HUES64 (cell line): ENCODE results near the gene PRKAG3.
"Not testable (repeated sequence)": the region's sequence is repeated elsewhere in the genome, so short reads cannot be mapped to it uniquely, and the experiment has no call there.

Source experiments
- H3K27ac ChIP-seq: 2 replicates; pipeline ENCODE4 v1.7.0; 2013; ENCODE audit warnings: low read depth, low read length, inconsistent platforms
- H3K27me3 ChIP-seq: 2 replicates; pipeline ENCODE4 v1.6.1; 2013; ENCODE audit warnings: mild to moderate bottlenecking, low read length; ENCODE audit not compliant: insufficient read depth
- H3K36me3 ChIP-seq: 2 replicates; pipeline ENCODE4 v1.6.1; 2013; ENCODE audit warnings: mild to moderate bottlenecking, low read length; ENCODE audit not compliant: insufficient read depth
- H3K4me1 ChIP-seq: 2 replicates; pipeline ENCODE4 v1.6.1; 2013; ENCODE audit warnings: mild to moderate bottlenecking, low read length, moderate library complexity; ENCODE audit not compliant: insufficient read depth
- H3K4me3 ChIP-seq: 2 replicates; pipeline ENCODE4 v1.5.1; 2013; ENCODE audit warnings: mild to moderate bottlenecking, low read length, moderate library complexity
- H3K9ac ChIP-seq: 2 replicates; pipeline ENCODE4 v1.6.1; 2013; ENCODE audit warnings: mild to moderate bottlenecking, low read depth, low read length
- H3K9me3 ChIP-seq: 2 replicates; pipeline ENCODE4 v1.6.1; 2013; ENCODE audit warnings: low read depth, low read length; ENCODE audit not compliant: insufficient read depth
- WGBS: fragments of 150-250, 120-280 bp; methylation state at CpG from one replicate; pipeline ENCODE4 v1.1.7; 2013; ENCODE audit warnings: missing lambda C conversion rate; 5-methylcytosine and 5-hydroxymethylcytosine counted together

The PRKAG3 gene

GRCh38 chr2:218776488-218776887 is 55.1 kb downstream of the PRKAG3 start:
- H3K4me1 ChIP-seq = peaks cover 6% of the 10 kb centered on the region
- H3K36me3 ChIP-seq = no peaks in the 10 kb centered on the region
- no peak overlapping the region for H3K9ac ChIP-seq
- 100% methylated on average over 1 of the region's 1 CpG for WGBS
- H3K27me3 ChIP-seq = peaks cover 8% of the 10 kb centered on the region
- H3K9me3 ChIP-seq = 0 out of 2 replicates have a peak, but pooled peaks cover 3% of the 10 kb centered on the region
- H3K27ac ChIP-seq = no peak overlapping the region
- no peak overlapping the region for H3K4me3 ChIP-seq

DNA sequence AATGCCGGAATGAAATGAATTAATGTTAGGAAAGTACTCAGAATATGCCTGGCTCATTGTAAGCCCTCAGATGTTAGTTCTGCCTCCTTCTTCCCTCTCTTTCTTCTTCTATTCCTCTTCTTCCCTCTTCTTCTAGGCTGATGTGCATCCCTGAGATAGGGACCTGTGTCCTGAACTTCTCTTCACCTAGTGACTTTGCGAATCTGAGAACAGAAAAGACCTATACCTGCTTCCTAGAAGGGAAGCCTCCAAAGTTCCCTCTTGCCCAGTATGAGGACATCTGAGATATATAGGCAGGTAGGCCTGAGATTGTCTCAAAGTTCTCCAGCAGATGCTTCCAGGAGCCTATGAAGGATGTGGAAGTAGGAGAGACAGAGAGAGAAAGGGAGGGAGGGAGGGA is 57.7 kb downstream of the PRKAG3 start:
- no peak overlapping the region for H3K27ac ChIP-seq
- H3K4me1 ChIP-seq = no peaks in the 10 kb centered on the region
- H3K36me3 ChIP-seq = no peaks in the 10 kb centered on the region
- H3K9ac ChIP-seq = no peak overlapping the region
- H3K27me3 ChIP-seq = no peaks in the 10 kb centered on the region
- H3K9me3 ChIP-seq = 0 out of 2 replicates have a peak, but pooled peaks cover 3% of the 10 kb centered on the region
- H3K4me3 ChIP-seq = no peak overlapping the region
- WGBS = 92% methylated on average over 1 of the region's 2 CpGs

GRCh38 chr2:218772759-218773158 is 58.8 kb downstream of the PRKAG3 start:
- not testable (repeated sequence) for H3K9ac ChIP-seq

More at GRCh38 chr2:218772759-218773158, 58.8 kb downstream of the PRKAG3 start:
- H3K4me1 ChIP-seq, H3K9me3 ChIP-seq, H3K27ac ChIP-seq, H3K27me3 ChIP-seq, H3K36me3 ChIP-seq, H3K4me3 ChIP-seq: not testable (repeated sequence)
- 92% methylated on average over 5 of the region's 5 CpGs for WGBS
